KG1 (cell line): ENCODE measurements around the gene WDR4.
"Not testable (repeated sequence)": the region's sequence is repeated elsewhere in the genome, so short reads cannot be mapped to it uniquely, and the experiment has no call there.

ENCODE experiments used
- DNase-seq: peaks from one replicate; lab custom pipeline; 2025; lab: John Stamatoyannopoulos, UW

The WDR4 gene

DNA sequence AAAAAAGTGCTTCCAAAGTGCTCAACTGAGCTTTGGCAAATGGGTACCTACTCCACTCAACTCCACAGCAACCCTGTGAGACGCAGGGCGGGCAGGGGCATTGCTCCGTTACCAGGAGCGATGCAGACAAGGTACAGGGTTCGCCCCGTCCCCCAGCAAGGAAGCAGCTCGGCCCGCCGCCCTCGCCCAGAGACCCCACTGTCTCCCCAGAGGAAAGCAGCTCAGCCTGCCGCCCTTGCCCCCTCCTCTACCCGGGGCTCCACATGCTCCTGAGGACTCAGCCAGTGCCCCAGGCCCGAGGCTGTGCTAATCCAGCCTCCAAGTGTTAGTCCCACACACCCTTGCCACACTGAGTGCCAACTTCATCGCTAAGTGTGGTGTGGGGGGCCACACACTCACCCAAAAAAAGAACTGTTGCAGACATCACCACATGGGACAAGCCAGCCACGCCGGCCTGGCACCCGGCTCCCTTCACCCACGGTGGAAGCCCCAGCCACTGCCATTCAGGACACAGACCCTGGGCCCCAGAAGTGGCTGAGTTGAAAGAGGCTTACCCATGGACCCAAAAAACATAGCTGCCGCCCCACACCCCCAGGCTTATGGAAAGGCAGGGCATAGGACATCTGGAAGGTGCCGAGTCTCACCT is 26.3 kb downstream of the WDR4 start:
- DNase-seq = no peak

- DNase-seq = no peak
Measured at GRCh38 chr21:42851812-42852665, 27.3 kb downstream of the WDR4 start.

DNA sequence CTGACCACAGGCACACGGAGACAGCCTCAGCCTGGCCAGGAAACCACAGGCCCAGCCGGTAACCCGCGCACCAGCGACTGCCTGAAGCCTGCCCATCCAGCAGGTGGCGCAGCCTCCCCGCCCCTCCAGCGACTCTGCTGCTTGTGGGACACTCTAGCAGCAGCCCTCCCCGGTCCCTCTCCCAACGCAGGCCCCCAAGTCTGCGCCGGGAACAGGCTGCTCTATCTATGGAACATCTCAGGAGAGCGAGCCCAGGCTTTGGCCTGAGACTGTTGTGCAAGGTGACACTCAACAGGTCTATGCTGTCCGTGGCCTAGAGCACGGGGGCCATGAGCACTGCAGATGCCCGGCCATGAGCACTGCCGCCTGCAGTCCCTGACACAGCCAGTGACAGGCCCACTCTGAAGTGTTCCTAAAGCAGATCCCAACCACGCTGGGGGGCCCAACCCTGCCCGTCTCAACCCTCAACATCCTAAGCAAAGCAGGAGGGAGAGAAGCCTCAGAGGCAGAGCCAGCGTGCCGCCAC is 28.4 kb downstream of the WDR4 start:
- DNase-seq = no peak

DNA sequence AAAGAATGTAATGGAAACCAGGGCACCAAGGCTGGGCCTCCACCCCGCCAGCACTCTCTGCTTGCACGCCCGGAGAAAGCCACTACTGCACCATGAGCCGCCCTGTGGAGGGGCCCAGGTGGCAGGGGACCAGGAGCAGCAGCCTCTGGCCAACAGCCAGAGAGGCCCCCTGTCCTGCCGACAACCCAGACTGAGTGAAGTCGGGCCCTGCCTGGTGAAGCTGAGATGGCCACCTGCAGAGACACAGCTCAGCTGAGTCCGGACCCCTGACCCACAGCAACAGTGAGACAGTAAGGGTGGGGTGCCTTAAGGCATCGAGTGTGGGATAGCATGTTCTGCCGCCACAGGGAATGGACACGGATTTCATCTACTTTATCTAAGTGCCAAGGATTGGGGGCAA is 28.9 kb downstream of the WDR4 start:
- DNase-seq = no peak

DNA sequence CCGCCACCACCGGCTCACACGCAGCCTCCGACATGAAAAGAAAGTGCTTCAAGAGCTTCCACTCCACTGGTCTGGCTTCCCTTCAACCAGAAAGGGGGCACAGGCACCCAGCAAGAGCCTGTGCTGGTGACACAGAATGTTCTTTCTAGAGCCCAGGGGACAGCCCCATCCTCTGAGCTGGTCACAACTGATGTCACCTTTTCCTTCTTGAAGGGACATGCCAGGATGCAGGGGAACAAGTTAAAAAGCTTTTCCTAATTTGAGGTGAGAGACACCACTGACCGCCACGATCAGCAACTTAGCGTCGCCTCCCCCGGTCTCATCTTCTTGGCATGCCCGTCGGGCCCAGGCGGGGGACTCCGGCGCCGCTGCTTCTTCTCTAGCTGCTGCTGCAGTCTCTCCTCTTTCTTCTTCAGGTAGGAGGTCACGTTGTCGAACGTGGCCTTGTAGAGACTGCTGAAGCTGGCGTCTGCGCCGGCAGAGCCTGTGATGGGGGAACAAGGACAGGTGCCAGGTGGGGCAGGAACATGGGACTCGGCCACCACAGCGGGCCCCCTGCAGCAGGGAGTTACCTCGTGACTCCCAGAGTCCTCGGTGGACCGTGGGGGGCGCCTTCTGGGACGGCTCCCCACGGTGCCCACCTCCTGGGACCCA is 29.5 kb downstream of the WDR4 start:
- no peak for DNase-seq

GRCh38 chr21:42848932-42849758 is 30.2 kb downstream of the WDR4 start:
- DNase-seq = no peak

GRCh38 chr21:42848144-42848931 is 31.0 kb downstream of the WDR4 start:
- not testable (repeated sequence) for DNase-seq

- no peak for DNase-seq
Measured at GRCh38 chr21:42847726-42848125, 31.6 kb downstream of the WDR4 start.

DNA sequence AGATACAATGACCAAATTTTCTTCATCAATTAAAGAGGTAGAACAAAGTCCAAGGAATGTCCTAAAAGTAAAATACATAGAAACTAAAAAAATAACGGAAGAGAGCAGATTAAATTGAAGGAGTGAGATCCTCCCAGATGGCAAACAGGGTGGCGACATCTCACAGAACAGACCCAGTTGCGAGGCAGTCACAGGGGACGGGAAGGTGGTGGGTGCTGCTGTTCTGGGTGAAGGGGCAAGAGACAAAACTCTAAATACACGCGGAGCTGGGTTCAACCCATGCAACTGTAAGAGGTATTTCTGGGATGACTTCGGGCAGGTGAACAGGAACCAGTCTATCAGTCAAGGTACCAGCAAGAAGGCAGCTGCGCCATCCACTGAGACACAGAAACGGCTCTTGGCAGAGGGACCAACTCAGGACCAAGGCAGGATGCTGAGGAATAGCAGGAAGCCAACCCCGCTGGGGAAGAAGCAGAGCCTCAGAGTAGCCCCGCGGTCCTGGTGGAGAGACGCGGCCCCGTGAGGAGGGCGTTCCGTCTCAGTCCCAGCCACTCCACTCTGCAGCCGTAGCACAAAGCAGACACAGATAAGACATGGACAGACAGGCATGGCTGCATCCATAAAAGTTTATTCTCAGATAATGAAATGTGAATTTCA is 32.2 kb downstream of the WDR4 start:
- no peak for DNase-seq

DNA sequence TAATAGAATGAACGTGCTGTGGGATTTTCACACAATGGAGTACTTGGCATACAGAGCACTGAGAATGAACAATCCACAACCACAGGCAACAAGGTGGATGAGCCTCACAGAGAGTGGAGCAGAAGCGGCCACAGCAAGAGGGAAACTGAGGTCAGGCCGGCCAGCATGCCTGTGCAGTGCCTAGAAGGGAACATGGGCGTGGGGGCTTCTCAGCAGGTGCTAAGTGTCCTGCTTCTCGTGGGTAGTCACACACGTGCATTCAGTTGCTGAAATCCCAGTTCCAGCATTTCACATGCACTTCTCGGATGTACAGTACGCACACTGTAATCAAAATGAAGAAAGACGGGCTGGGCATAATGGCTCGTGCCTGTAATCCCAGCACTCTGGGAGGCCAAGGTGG is 33.1 kb downstream of the WDR4 start:
- no peak for DNase-seq

DNA sequence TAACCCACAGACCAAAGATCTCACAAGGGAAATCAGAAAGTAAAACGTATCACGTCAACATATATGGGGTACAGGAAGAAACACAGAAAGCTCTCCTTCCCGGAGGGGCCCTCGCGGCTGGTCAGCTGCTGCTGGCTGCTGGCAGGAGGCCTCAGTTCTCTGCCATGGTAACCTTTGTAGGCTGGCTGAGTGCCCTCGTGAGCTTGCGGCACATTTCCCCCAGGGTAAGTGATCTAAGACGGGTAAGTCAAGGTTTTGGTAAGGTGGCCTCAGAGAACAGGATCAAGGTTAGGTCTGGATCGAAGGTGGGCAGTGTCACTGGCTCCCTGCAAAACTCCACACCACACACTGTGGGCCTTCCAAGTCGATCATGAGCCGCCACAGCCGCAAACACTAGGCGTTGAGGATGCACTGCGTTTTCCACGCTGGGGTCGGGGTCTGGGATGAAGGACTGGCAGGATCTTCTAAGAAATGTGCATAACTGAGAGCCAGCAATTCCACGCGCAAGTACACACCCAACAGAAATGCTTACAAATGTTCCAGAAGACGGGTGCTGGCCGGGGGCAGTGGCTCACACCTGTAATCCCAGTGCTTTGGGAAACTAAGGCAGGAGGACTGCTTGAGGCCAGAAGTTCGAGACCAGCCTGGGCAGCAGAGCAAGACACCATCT is 33.9 kb downstream of the WDR4 start:
- DNase-seq = no peak

DNA sequence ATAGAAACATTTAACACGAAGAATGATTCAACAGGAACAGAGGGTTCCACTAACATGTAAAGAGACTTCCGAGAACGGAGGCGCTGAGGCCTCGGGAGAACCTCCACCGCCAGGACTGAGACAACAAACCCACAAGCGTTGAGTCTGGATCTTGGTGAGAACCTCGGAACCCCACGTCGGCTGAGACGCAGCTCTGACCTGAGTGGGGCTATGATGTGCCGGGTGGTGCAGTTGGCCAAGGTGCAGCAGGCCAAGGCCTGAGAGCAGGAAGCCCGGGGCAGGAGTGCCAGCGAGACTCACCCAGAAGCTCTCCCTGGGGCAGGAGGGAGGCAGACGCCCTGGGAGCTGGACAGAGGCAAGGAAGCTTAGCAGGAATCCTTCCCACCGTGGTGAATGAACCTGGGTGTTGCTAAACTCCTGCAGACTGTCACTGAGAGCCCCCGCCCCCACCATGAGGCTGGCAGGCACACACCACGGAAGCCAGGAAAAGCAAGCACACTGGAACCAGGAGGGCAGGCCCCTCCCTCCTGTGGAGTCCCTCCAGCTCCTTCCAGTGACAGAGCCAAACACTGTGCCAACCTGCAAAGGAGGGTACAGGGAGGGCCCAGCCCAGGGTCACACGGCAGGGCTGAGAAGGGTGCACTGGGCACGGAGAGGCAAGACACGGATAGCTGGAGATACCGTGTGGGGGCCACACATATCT is 34.8 kb downstream of the WDR4 start:
- DNase-seq = no peak

GRCh38 chr21:42843056-42843455 is 36.3 kb downstream of the WDR4 start:
- DNase-seq = no peak

GRCh38 chr21:42841916-42842655 is 37.3 kb downstream of the WDR4 start:
- not testable (repeated sequence) for DNase-seq

- DNase-seq = no peak
Measured at GRCh38 chr21:42841156-42841915, 38.0 kb downstream of the WDR4 start.

DNA sequence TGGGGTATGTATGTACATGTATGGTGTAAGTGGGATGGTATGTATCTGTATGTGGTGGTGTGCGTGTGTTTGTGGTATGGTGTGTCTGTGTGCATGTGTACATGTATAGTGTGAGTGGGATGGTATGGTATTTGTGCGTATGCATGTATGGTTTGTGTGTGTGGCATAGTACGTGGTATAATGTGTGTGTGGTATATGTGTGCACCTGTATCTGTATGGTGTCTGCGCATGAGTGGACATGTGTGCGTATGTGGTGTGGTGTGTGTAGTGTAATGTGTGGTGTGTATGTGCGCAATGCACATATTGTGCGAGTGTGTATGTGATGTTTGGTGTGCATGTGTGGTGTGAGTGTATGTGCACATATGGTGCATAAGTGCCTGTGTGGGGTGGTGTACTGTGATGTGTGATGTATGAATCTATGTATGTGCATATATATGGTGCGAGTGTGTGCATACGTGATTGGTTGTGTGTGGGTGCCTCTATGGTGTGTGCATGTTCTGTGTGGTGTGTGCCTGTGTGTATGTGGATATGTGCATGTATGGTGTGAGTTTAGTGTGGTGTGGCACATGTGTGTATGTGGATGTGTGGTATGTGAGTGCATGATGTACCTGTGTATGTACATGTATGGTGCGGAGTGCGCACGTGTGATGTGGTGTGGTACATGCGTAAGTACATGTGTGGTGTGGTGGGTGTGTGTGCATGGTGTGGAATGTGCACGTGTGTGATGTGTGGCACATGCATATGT is 38.8 kb downstream of the WDR4 start:
- DNase-seq = no peak
